RCC 7860 (cell line): Measurements from ENCODE around the gene NCDN.

Experiments used
- DNase-seq: peaks from one replicate; pipeline ENCODE4 v3.0.0-alpha.2; 2015; ENCODE audit warnings: low spot score
- FAIRE-seq: peaks from 2 replicates; lab custom pipeline; 2012; peaks lifted over from hg19 to GRCh38; lab: Jason Lieb, UNC

Gene NCDN

DNA sequence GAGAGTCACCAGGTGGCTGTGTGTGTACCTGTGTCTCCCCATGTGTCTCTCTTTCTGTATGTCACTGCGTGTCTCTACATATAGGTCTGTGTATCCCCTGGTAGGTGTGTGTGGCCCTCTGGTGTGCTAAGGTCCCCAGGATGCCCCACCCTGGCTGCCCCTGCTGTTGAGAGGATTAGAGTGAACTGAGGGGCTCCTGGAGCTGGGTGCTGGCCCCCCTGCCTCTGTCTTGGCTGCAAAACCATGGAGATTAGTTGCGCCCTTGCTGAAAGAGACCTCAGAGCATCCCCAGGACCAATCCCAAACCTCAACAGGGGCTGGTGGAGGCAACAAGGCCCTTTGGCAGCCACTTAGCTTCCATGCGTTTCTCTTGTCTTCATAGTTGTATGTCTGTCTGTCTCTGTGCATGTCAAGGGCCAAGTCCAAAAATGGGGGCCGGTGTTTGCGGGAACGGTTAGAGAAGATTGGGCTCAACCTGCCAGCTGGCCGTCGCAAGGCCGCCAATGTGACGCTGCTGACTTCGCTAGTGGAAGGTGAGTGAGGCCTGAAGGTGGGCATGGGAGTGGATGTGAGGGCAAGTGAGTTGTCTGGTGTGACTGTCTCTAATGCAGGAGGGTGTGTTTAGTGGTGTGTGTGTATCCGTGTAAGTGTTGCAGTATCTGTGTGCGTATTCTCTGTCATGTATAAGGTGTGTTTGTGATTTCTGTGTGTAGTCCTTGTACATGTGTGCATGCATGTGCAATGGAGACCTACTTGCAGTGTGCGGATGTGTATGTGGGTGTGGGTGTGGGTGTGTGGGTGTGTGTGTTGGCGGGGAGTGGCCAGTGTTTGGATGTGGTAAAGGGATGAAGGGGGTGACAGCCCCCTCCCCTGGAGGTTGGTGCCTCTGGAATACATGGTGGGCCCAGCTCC is 32.2 kb downstream of the NCDN start:
- DNase-seq (no peak), FAIRE-seq (no peak)

GRCh38 chr1:35590476-35591040 is 33.0 kb downstream of the NCDN start:
- FAIRE-seq (no peak), DNase-seq (no peak)

- FAIRE-seq (no peak), DNase-seq (no peak)
Measured at GRCh38 chr1:35591211-35591610, 33.6 kb downstream of the NCDN start.

- FAIRE-seq (no peak), DNase-seq (no peak)
Measured at GRCh38 chr1:35592991-35593769, 35.6 kb downstream of the NCDN start.

DNA sequence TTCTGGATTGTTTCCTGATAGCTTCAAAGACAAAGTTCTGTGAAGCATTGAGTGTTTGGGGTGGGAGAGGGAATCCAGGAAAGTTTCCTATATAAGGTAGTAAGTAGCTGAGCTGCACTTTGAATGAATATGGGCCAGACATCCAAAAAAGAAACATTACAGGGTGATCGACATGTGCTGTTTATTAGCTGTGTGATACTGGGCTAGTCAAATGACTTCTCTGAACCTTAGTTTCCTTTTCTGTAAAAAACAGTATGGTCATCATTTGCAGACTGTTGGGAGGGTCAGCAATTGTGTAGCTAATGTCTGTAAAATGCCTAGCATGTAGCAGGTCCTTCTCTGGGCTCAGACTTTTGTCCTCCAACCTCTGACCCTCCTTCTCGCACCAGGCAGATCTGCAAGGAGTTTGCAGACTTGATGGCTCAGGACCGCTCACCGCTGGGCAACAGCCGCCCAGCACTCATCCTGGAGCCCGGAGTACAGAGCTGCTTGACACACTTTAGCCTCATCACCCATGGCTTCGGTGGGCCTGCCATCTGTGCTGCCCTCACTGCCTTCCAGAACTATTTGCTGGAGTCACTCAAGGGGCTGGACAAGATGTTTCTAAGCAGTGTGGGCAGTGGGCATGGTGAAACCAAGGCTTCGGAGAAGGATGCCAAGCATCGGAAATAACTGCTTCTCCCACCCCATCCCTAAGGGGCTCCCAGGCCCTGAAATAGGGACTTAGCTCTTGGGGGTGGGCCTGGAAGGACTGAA is 36.6 kb downstream of the NCDN start:
- no peak for FAIRE-seq
- DNase-seq = no peak

GRCh38 chr1:35595684-35596083 is 38.1 kb downstream of the NCDN start:
- DNase-seq = no peak
- FAIRE-seq = no peak

DNA sequence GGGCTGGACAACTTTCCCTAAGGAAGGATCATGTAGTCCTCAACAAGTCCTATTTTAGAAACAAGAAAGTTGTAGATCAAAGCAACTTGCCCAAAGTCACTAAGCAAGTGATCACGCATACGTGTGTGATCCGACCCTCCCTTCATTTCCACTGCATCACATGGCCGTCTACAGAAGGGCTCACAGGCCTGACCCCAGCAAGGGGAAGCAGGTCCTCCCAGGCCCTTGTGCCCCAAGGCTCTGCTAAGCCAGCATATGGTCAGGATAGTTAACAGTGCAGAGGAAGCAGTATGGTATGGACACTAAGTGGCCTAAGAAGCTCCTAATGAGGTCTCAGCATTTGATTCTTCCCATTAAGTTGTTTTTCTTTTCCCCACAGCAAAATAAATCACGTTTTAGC is 40.3 kb downstream of the NCDN start:
- DNase-seq (no peak), FAIRE-seq (no peak)

GRCh38 chr1:35598895-35599294 is 41.3 kb downstream of the NCDN start:
- no peak for DNase-seq
- no peak for FAIRE-seq

DNA sequence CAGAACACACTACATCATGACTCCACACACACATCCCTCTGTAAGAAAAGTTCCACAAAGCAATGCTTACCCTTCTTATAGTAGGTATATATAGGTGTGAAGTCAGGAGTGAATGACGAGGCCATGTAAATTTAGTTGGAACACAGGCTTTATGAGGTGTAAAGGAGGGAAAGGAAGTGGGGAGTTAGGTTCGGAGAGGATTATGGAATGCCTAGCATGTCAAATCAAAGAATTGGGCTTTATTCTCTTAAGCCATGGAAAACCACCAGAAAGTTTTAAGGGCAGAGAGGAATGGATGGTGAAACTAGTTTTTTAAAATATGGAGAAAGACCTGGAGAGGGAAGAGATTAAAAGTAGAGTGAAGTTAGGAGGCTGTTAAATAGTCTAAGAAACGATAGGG is 41.8 kb downstream of the NCDN start:
- DNase-seq (no peak), FAIRE-seq (no peak)

GRCh38 chr1:35600593-35600992 is 43.0 kb downstream of the NCDN start:
- FAIRE-seq = no peak
- DNase-seq = no peak

GRCh38 chr1:35603468-35603867 is 45.9 kb downstream of the NCDN start:
- DNase-seq (no peak), FAIRE-seq (no peak)

DNA sequence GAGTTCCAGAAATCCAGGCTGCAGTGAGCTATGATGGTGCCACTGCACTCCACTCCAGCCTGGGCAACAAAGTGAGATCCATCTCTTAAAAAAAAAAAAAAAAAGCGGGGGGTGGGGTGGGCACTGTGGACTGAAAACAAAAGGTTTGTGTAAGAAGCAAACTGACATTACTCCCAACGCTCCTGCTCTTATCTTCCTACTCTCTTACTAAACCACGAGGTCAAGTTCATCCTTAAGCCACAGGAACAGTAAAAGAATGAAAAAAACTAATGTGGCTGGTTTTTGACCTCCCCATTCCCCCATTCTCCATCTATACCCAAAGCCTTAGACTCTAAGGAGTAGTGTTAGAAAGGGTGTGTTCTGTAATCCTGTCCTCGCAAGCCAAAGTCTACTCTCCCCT is 46.3 kb downstream of the NCDN start:
- DNase-seq (no peak), FAIRE-seq (no peak)

DNA sequence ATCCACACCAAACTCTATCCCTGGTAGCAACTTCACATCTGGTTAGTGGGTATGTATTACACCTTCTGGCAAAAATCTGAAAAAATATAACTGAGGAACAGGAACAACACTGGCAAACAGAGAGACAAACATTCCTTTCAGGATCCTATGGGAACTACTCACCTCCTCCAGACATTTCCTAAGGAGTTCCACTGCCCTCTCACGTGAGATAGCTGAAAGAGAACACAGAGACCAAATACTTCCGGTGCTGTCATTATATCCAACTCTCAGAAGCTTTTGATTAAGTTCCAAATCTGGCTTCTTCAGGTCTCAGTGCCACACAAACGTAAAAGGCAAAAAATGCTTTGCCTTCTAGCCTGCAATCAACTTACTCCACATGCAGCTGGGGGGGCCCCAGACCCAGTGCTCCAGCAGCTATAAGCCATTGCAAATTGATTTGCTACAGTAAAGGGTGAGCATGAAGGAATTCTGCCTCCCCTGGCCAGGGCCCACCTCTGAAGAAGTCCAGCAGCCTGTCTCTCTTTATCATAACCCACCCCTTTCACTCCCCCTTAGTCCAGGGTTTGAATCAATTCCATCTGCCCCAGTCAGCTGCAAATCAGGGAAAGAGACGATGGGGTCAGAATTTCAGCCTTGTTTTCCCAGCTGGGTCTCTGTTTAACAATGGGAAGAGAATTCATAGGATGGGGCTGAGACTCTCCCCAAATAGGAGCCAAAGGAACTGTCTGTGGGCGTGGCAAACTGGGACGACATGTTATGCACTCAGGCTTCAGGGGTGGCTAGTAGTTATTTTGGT is 47.7 kb downstream of the NCDN start:
- FAIRE-seq = no peak

GRCh38 chr1:35605867-35606182 is 48.2 kb downstream of the NCDN start:
- FAIRE-seq = no peak

More for the DNA sequence above, 47.7 kb downstream of the NCDN start:
- no peak for DNase-seq

GRCh38 chr1:35611655-35612054 is 54.1 kb downstream of the NCDN start:
- DNase-seq = no peak
- FAIRE-seq = no peak

More at GRCh38 chr1:35605867-35606182, 48.2 kb downstream of the NCDN start:
- DNase-seq = peak; percentile 26

DNA sequence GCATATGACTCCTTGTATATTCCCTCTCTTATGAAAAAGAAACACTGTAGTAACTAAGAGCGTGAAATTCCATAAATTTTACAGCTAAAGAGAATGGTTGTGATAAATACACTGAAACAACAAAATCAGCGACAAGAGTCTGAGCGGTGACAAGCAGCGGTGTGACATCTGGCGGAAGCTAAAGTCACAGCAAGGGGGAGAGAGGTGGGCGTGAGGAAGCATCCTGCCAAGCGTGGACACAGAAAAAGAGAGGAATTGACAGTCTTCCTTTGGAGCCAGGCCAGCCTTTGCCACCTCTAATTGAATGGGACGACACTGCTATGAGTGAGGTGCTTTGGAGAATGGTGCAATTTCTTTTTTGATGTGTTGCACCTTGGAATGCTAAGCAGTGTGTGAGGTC is 57.8 kb downstream of the NCDN start:
- FAIRE-seq = no peak

More for the DNA sequence above, 57.8 kb downstream of the NCDN start:
- no peak for DNase-seq
